ENCODE data around the gene MACROD1. TPM values are rescaled to one million over a fixed set of nuclear protein-coding genes. Genes with fewer than 3 reads are reported as not detected.

MACROD1 gene
- total and polyA plus RNA-seq, 9 of the 15 experiments (the other 6 are each of a cell fraction or from before 2014, with no cell fraction given) = 1.1 to 60.0 (median 26.4) TPM

DNA sequence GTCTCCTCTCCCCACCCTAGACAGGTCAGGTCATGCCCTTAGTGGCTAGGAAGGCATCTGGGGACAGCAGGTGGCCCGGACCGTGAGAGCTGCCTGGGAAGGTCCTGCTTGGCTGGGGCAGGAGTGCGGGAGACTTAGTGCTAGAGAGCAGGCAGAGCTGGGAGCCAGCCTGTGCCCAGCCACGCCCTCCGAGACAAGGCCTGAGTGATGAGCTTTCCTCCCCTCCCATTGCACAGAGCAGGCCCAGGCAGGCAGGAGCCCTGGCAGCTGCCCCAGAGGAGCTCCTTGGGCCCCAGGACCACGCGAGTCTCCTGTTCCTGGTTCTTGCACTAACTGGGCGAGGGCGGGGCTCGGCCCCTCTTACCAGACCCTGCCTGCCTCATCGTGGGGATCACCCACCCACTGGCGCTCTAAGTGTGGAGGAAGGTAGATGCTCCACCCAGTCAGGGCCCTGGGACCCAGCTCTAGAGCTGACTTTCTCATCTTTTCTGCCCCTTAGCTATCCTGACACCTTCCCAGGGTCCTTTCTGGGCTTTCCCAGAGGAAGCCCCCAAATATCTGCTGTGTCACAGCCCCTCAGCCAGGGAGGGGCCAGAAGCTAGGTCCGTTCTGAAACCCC lies 44.9 kb downstream of the MACROD1 start (continued):
- TF ChIP-seq TBL1XR1 (IDR thresholded peaks at IDR 0.05; ENCODE audit: low read length in 2 of 2) (no peak), HNRNPK (IDR thresholded peaks at IDR 0.05; ENCODE audit: low read depth, low read length, poor library complexity, severe bottlenecking) (no peak), ETV1 (tag; conservative IDR thresholded peaks at IDR 0.05; ENCODE audit: low read depth) (no peak), TCF3 (CRISPR knock-in tag; IDR thresholded peaks at IDR 0.05) (no peak), DACH1 (IDR thresholded peaks at IDR 0.05; ENCODE audit: partially characterized antibody) (no peak), MAFG (tag; conservative IDR thresholded peaks at IDR 0.05) (no peak)
- TF ChIP-seq, protein P1, sequence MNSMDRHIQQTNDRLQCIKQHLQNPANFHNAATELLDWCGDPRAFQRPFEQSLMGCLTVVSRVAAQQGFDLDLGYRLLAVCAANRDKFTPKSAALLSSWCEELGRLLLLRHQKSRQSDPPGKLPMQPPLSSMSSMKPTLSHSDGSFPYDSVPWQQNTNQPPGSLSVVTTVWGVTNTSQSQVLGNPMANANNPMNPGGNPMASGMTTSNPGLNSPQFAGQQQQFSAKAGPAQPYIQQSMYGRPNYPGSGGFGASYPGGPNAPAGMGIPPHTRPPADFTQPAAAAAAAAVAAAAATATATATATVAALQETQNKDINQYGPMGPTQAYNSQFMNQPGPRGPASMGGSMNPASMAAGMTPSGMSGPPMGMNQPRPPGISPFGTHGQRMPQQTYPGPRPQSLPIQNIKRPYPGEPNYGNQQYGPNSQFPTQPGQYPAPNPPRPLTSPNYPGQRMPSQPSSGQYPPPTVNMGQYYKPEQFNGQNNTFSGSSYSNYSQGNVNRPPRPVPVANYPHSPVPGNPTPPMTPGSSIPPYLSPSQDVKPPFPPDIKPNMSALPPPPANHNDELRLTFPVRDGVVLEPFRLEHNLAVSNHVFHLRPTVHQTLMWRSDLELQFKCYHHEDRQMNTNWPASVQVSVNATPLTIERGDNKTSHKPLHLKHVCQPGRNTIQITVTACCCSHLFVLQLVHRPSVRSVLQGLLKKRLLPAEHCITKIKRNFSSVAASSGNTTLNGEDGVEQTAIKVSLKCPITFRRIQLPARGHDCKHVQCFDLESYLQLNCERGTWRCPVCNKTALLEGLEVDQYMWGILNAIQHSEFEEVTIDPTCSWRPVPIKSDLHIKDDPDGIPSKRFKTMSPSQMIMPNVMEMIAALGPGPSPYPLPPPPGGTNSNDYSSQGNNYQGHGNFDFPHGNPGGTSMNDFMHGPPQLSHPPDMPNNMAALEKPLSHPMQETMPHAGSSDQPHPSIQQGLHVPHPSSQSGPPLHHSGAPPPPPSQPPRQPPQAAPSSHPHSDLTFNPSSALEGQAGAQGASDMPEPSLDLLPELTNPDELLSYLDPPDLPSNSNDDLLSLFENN (IDR thresholded peaks at IDR 0.05; ENCODE audit: low read depth in 2 of 2, low read length in 2 of 2) = no peak
